H9 (cell line): ENCODE results near the gene TSPAN18. TPM values are rescaled to one million over a fixed set of nuclear protein-coding genes. Genes with fewer than 3 reads are reported as not detected.

Experiments used
- DNase-seq: peaks from one replicate; pipeline ENCODE4 v3.0.0-alpha.2; 2017
- H2AFZ ChIP-seq: one replicate; pipeline ENCODE4 v1.6.1; 2013; ENCODE audit warnings: mild to moderate bottlenecking, low read length, control low read depth, moderate library complexity
- H2AK5ac ChIP-seq: 2 replicates; pipeline ENCODE4 v1.6.1; 2013; ENCODE audit warnings: low read length, control low read depth, mixed read lengths; ENCODE audit not compliant: insufficient read length
- H2BK120ac ChIP-seq: one replicate; pipeline ENCODE4 v1.6.1; 2013; ENCODE audit warnings: low read depth, mild to moderate bottlenecking, low read length, control low read depth, inconsistent platforms; ENCODE audit not compliant: poor library complexity, severe bottlenecking
- H2BK12ac ChIP-seq: 2 replicates; pipeline ENCODE4 v1.6.1; 2013; ENCODE audit warnings: low read length, control low read depth, mixed read lengths, low read depth; ENCODE audit not compliant: insufficient read length
- H2BK15ac ChIP-seq: 2 replicates; pipeline ENCODE4 v1.6.1; 2013; ENCODE audit warnings: low read depth, low read length, control low read depth
- H2BK20ac ChIP-seq: one replicate; pipeline ENCODE4 v1.6.1; 2013; ENCODE audit warnings: low read depth, mild to moderate bottlenecking, low read length, control low read depth, inconsistent platforms; ENCODE audit not compliant: poor library complexity, severe bottlenecking
- H2BK5ac ChIP-seq: 2 replicates; pipeline ENCODE4 v1.6.1; 2013; ENCODE audit warnings: low read length, control low read depth, mixed read lengths; ENCODE audit not compliant: insufficient read length
- H3K14ac ChIP-seq: 2 replicates; pipeline ENCODE4 v1.6.1; 2013; ENCODE audit warnings: low read length, control low read depth; ENCODE audit not compliant: insufficient read depth
- H3K18ac ChIP-seq: 2 replicates; pipeline ENCODE4 v1.6.1; 2013; ENCODE audit warnings: low read depth, mild to moderate bottlenecking, mixed read lengths, low read length, control low read depth; ENCODE audit not compliant: insufficient read length
- H3K23ac ChIP-seq: 2 replicates; pipeline ENCODE4 v1.6.1; 2013; ENCODE audit warnings: low read length, control low read depth, mixed read lengths, low read depth; ENCODE audit not compliant: insufficient read length
- H3K23me2 ChIP-seq: 2 replicates; pipeline ENCODE4 v1.6.1; 2013; ENCODE audit warnings: low read depth, mild to moderate bottlenecking, mixed read lengths, low read length, control low read depth; ENCODE audit not compliant: insufficient read length, poor library complexity, severe bottlenecking
- H3K27ac ChIP-seq: 2 replicates; pipeline ENCODE4 v1.5.1; 2013; ENCODE audit warnings: low read length, control low read depth, mixed read lengths, low read depth; ENCODE audit not compliant: insufficient read length
- H3K27me3 ChIP-seq: 2 replicates; pipeline ENCODE4 v1.6.1; 2013; ENCODE audit warnings: low read length, control low read depth, inconsistent platforms; ENCODE audit not compliant: insufficient read depth
- H3K4ac ChIP-seq: 2 replicates; pipeline ENCODE4 v1.6.1; 2013; ENCODE audit warnings: low read depth, mild to moderate bottlenecking, control low read depth, inconsistent platforms, low read length, moderate library complexity
- H3K4me1 ChIP-seq: 2 replicates; pipeline ENCODE4 v1.6.1; 2013; ENCODE audit warnings: low read length, control low read depth, inconsistent platforms; ENCODE audit not compliant: insufficient read depth
- H3K4me2 ChIP-seq: 2 replicates; pipeline ENCODE4 v1.6.1; 2013; ENCODE audit warnings: low read length, control low read depth, mixed read lengths; ENCODE audit not compliant: insufficient read length, insufficient read depth
- H3K56ac ChIP-seq: 2 replicates; pipeline ENCODE4 v1.6.1; 2013; ENCODE audit warnings: low read depth, mild to moderate bottlenecking, mixed read lengths, low read length, control low read depth; ENCODE audit not compliant: insufficient read length
- H3K79me1 ChIP-seq: 2 replicates; pipeline ENCODE4 v1.6.1; 2013; ENCODE audit warnings: low read depth, mild to moderate bottlenecking, moderate library complexity, low read length, control low read depth, inconsistent platforms; ENCODE audit not compliant: insufficient read depth, poor library complexity, severe bottlenecking
- H3K79me2 ChIP-seq: 2 replicates; pipeline ENCODE4 v1.6.1; 2013; ENCODE audit warnings: low read length, control low read depth, inconsistent platforms; ENCODE audit not compliant: insufficient read depth
- H3K9ac ChIP-seq: 2 replicates; pipeline ENCODE4 v1.6.1; 2013; ENCODE audit warnings: low read length, control low read depth, mixed read lengths; ENCODE audit not compliant: insufficient read length; ENCODE audit errors: extremely low read depth
- H3K9me3 ChIP-seq: one replicate; pipeline ENCODE4 v1.6.1; 2013; ENCODE audit warnings: low read depth, low read length, inconsistent platforms; ENCODE audit not compliant: control insufficient read depth
- H3T11ph ChIP-seq: one replicate; pipeline ENCODE4 v1.6.1; 2013; ENCODE audit warnings: mild to moderate bottlenecking, low read length, control low read depth, inconsistent platforms
- H4K20me1 ChIP-seq: one replicate; pipeline ENCODE4 v1.6.1; 2013; ENCODE audit not compliant: control insufficient read depth, insufficient read length, insufficient read depth
- H4K5ac ChIP-seq: 2 replicates; pipeline ENCODE4 v1.6.1; 2013; ENCODE audit warnings: low read depth, mild to moderate bottlenecking, mixed read lengths, low read length, control low read depth; ENCODE audit not compliant: insufficient read length
- H4K8ac ChIP-seq: replicated peaks from 2 replicates; pipeline ENCODE4 v1.6.1; 2013; ENCODE audit warnings: low read length, control low read depth, mixed read lengths, low read depth; ENCODE audit not compliant: insufficient read length
- H4K91ac ChIP-seq: 2 replicates; pipeline ENCODE4 v1.6.1; 2013; ENCODE audit warnings: low read depth, mild to moderate bottlenecking, moderate library complexity, mixed read lengths, low read length, control low read depth; ENCODE audit not compliant: insufficient read length
- H3K27ac Mint-ChIP-seq, 3 experiments: 2 replicates in 2 of 3; 3 replicates in 1 of 3; pipeline ENCODE4 v1.8.0; 2020 to 2021; ENCODE audit warnings: mixed read lengths in 3 of 3, mild to moderate bottlenecking in 1 of 3, moderate library complexity in 1 of 3
- H3K27me3 Mint-ChIP-seq: 2 replicates; pipeline ENCODE4 v1.8.0; 2021; ENCODE audit warnings: low read depth, mild to moderate bottlenecking, moderate library complexity, mixed read lengths
- H3K36me3 Mint-ChIP-seq, 3 experiments: 2 replicates in 2 of 3; 3 replicates in 1 of 3; pipeline ENCODE4 v1.8.0; 2020 to 2021; ENCODE audit warnings: low read depth in 3 of 3, mixed read lengths in 3 of 3; ENCODE audit not compliant: insufficient read depth in 1 of 3
- H3K4me1 Mint-ChIP-seq, 2 experiments: 2 replicates each; pipeline ENCODE4 v1.8.0; 2020; ENCODE audit warnings: mixed read lengths in 2 of 2
- H3K4me3 Mint-ChIP-seq, 2 experiments: 2 replicates in 1 of 2; 3 replicates in 1 of 2; pipeline ENCODE4 v1.8.0; 2020 to 2021; ENCODE audit warnings: mild to moderate bottlenecking in 2 of 2, mixed read lengths in 2 of 2, moderate library complexity in 1 of 2
- H3K9me3 Mint-ChIP-seq, 2 experiments: 2 replicates in 1 of 2; 3 replicates in 1 of 2; pipeline ENCODE4 v1.8.0; 2020; ENCODE audit warnings: mild to moderate bottlenecking in 2 of 2, mixed read lengths in 2 of 2, moderate library complexity in 1 of 2
- WGBS: extraction: QIAGEN DNeasy Blood & Tissue Kit; methylation state at CpG from one replicate; pipeline ENCODE4 v1.1.7; 2013; ENCODE audit warnings: missing lambda C conversion rate, low lambda C conversion rate, mixed read lengths; ENCODE audit not compliant: insufficient read length; ENCODE audit errors: extremely low coverage; 5-methylcytosine and 5-hydroxymethylcytosine counted together
- total RNA-seq: library from RNA; stranded (reverse); gene quantifications from 2 replicates; pipeline ENCODE4 v1.2.1, GENCODE V29; 2021
- TF ChIP-seq, protein P1 (sequence below): fragments of 200-600 bp; sonication (generic); conservative IDR thresholded peaks from 3 replicates; pipeline ENCODE4 v1.8.0; 2021; ENCODE audit warnings: antibody characterized with exemption, mild to moderate bottlenecking

Gene TSPAN18
- total RNA-seq, 1 experiment from 2014 or later = 25.3 TPM

DNA sequence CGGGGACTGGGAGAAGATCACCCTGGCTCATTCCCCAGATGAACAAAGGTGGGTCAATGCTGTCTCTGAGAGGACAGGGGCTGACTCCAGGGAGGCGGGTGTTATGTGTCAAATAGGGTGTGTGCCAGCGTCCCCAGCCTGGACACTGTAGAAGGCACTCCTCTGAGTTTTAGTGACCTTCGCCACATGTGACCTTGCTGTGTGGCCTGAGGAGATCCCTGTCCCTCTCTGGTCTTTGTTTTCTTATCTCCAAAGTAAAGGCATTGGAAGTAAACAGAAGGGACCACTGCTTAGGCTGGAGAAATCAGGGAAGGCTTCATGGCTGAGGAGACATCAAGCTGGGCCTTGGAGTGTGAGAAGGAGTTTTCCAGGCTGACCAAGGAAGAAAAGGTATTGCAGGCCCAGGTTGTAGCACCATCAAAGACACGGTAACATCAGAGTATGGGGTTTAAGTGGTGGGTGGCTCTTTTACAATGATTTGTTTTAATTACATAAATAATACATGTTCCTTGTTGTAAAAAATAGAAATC is 149.5 kb downstream of the TSPAN18 start:
- H3K18ac ChIP-seq = no peak overlapping the region
- no peak overlapping the region for H3K4me2 ChIP-seq
- H2BK12ac ChIP-seq = no peak overlapping the region
- no peaks in the 10 kb centered on the region for H3K23me2 ChIP-seq
- no peak overlapping the region for H3K14ac ChIP-seq
- no CpG with 5 or more reads among the region's 5 CpGs for WGBS
- H4K91ac ChIP-seq = no peak overlapping the region
- H3K23ac ChIP-seq = no peak overlapping the region
- H2AK5ac ChIP-seq = no peak overlapping the region
- H3K4me1 ChIP-seq = peaks cover 3% of the 10 kb centered on the region; the same call in 1 of the 2 replicates
- H3K9me3 ChIP-seq = no peaks in the 10 kb centered on the region
- no peaks in the 10 kb centered on the region for H3K27me3 ChIP-seq
- no peak overlapping the region for H3K27ac Mint-ChIP-seq
- no peak overlapping the region for H3K9ac ChIP-seq
- no peak overlapping the region for H3K56ac ChIP-seq
- H2BK20ac ChIP-seq = no peak overlapping the region
- no peak overlapping the region for H3K4me3 Mint-ChIP-seq
- no peak overlapping the region for H2BK5ac ChIP-seq
- H3K27me3 Mint-ChIP-seq = peaks cover 8% of the 10 kb centered on the region
- H3K27ac ChIP-seq = no peak overlapping the region
- no peak overlapping the region for H2BK15ac ChIP-seq
- no peaks in the 10 kb centered on the region for H3K79me2 ChIP-seq
- H4K5ac ChIP-seq = no peak overlapping the region
- no peaks in the 10 kb centered on the region for H4K20me1 ChIP-seq
- no peak overlapping the region for H4K8ac ChIP-seq
- H3K79me1 ChIP-seq = no peaks in the 10 kb centered on the region
- H2AFZ ChIP-seq = no peak overlapping the region
- no peaks in the 10 kb centered on the region for H3K9me3 Mint-ChIP-seq
- no peak for DNase-seq
- H3K4ac ChIP-seq = no peak overlapping the region
- peaks cover 10 to 11% of the 10 kb centered on the region in 2 experiments for H3K4me1 Mint-ChIP-seq
- TF ChIP-seq, protein P1, sequence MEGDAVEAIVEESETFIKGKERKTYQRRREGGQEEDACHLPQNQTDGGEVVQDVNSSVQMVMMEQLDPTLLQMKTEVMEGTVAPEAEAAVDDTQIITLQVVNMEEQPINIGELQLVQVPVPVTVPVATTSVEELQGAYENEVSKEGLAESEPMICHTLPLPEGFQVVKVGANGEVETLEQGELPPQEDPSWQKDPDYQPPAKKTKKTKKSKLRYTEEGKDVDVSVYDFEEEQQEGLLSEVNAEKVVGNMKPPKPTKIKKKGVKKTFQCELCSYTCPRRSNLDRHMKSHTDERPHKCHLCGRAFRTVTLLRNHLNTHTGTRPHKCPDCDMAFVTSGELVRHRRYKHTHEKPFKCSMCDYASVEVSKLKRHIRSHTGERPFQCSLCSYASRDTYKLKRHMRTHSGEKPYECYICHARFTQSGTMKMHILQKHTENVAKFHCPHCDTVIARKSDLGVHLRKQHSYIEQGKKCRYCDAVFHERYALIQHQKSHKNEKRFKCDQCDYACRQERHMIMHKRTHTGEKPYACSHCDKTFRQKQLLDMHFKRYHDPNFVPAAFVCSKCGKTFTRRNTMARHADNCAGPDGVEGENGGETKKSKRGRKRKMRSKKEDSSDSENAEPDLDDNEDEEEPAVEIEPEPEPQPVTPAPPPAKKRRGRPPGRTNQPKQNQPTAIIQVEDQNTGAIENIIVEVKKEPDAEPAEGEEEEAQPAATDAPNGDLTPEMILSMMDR = no peak
- no peak overlapping the region for H3T11ph ChIP-seq
- no peak overlapping the region for H2BK120ac ChIP-seq
- no peaks in the 10 kb centered on the region for H3K36me3 Mint-ChIP-seq
